ENCODE measurements around the gene KLF16.
A peak's percentile ranks its signal among the peaks of the same experiment; 100 is the strongest.

The KLF16 gene

DNA sequence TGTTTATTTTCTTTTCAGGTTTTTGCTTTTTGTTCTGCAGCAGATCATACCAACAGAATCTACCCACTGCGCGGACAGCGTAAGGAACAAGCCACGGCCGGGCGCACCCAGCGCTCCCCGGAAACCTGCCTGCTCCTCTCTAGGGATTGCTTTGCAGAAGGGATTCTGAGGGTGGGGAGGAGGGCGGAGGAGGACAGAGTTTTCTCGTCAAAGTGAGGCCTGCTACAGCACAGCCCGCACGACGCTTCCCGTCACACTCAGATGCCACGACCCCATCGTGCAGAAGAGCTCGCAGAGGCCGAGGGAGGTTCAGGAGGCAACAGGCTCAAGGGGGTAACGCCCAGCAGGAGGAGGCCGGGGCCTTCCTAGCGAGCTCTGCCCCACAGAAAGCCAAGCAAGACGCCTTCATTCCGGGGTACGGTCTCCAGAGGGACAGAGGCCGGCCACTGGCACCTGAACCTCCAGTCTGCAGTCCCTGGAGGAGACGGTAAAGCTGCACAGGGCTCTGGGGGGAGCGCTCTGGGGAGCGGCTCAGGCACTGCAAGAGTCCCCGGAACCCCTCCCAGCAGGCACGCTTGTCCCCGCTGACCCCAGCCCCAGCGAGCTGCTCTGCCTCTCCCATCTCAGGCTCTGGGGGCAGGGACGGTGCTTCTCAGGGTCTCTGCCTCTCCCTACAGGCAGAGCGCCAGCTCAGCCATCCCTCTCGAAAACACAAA, 22.0 kb downstream of the KLF16 start:
- no peak for DNase-seq (ENCODE audit: low read depth)

- no peak for DNase-seq (ENCODE audit: low read depth)
Measured at GRCh38 chr19:1840541-1841115, 22.8 kb downstream of the KLF16 start.

DNA sequence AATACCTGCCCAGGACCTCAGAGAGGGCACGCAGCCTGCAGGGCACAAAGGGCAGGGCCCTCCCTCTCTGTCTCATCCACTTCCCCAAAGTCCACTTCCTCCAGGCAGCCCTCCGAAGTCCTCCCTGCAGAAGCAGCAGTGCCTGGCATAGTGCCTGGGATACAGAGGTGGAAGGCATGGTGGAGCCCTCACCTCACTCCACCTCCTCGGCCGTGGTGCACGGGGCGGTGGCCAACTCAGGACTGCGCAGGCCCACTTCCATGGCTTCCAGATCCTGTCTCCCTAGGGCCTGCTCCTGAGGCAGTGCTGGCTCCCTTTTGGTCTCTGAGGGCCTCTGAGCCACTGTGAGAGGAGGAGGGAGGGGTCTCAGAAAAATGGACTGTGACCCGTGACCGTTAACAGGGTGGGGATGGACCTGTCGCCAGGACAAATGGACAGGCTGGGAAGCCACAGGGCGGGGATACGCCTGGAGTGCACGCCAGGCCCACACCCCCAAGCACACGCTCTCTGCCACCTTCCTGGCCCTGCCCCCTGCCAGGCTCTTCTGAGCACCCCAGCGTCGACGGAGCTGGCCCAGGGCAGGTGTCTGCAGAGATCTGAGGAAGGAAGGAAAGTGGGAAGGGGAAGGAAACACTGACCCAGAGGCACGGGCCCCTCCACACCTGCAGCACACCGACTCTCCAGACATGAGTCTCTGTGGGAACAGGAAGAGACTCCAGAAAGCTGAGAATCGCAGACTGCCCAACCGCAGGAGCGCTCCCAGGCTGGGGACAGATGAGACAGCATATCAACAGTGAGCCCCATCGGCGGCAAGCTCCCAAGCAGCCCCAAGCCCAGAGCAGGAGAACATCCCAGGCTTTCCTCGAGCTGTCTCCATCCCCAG, 23.5 kb downstream of the KLF16 start:
- no peak for DNase-seq (ENCODE audit: low read depth)

- DNase-seq (ENCODE audit: low read depth): peak; percentile 36
Measured at GRCh38 chr19:1837625-1838105, 25.7 kb downstream of the KLF16 start.

GRCh38 chr19:1837222-1837565, 26.2 kb downstream of the KLF16 start:
- DNase-seq (ENCODE audit: low read depth): no peak

GRCh38 chr19:1836458-1837221, 26.7 kb downstream of the KLF16 start:
- no peak for DNase-seq (ENCODE audit: low read depth)

DNA sequence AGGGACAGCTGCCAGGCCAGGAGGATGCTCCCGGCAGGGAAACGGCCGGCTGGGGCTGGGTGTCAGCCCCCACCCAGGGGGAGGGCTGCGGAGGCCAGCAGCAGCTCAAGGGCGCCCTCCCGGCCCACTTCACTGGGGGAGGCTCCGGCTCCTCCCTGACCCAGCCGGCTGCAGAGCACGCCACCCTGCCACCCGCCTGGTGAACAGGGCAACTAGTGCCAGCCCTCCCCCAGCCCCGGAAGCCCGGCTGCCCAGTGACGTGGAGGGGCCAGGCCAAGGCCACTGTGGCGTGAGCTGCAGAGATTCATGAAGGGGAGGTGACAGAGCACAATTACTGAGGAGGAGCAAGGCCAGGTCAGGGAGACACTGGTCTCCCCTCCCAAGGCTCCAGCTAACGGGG, 29.8 kb downstream of the KLF16 start:
- no peak for DNase-seq (ENCODE audit: low read depth)

GRCh38 chr19:1832046-1832663, 31.2 kb downstream of the KLF16 start:
- DNase-seq (ENCODE audit: low read depth): no peak

DNA sequence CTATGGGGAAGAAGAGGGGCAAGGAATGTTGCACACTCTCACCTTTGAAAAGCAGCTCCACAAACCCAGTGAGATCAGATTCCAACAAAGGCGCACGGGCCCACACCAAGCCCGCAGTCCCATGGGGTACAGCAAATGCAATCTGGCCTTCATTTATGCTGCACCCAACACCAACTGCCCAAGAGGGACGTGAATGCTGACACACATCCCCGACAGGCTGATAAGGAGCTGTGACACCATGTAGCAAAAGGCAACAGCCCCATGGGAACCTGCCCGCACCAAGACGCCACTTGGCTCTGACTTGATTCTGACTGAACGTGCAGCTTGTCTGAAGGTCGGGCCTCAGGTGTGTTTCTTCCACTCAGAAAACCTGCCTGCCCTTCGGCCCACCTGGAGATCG, 32.4 kb downstream of the KLF16 start:
- no peak for DNase-seq (ENCODE audit: low read depth)

DNA sequence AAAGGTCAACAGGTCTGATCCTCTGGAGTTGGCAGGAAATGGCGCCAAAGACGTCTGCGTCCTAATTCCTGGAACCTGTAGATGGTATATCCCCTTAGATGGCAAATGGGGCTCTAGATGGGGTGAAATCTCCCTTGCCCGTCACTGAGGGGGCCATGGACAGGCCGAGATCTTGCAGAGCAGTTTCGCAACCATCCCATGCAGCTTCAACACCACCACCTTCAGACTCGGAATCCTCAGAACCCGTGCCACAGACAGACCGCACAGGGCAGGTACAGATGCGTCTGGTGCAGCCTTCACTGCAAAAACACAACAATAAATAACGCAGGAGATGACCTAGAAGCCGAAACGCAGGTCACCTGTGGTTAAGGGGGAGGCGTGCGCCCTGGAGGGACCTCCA, 32.8 kb downstream of the KLF16 start:
- no peak for DNase-seq (ENCODE audit: low read depth)

- DNase-seq (ENCODE audit: low read depth): no peak
Measured at GRCh38 chr19:1829958-1830357, 33.4 kb downstream of the KLF16 start.

DNA sequence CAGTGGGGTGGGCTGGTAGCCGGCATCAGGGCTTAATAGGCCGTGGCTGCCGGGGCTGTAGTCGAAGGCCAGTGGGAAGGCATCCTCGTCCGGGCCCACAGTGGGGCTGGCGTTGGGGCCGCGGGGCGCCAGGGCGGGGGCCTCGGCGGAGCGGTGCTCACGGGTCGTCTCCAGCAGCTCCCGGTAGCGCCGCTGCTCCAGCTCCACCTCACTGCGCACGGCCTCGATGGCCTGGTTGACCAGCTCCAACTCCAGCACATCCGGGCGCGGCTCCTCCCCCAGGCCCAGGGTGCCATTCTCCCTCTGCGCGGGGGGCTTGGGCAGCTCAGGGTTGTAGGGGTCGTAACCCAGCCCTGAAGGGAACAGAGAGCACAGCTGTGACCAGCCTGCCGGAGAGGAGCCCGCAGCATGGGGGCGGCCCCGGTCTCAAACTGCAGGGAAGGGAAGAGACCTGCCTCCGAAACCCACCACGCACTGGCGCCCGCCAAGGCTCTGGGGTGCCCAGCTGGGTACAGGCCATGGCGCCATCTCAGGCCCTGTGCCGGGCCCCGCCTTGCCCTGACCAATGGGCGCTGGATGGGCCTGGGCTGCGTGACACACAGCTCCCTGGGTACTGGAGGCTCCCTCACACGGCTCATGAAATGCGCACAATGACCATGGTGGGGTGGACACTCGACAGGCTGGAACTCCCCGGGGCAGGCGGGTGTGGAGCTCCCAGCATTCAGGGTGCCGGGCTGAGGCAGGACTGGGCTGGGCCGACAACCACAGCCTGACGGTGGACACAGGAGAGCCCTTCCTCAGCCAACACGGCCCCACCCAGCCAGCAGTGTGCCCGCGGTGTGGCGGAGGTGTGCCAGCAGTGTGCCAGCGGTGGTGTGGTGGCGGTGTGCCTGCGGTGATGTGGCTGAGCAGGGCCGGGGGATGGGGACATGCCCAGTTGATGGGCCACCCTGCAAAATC, 34.8 kb downstream of the KLF16 start:
- DNase-seq (ENCODE audit: low read depth): no peak

- no peak for DNase-seq (ENCODE audit: low read depth)
Measured at GRCh38 chr19:1827566-1828278, 35.7 kb downstream of the KLF16 start.

GRCh38 chr19:1826557-1827521, 36.5 kb downstream of the KLF16 start:
- DNase-seq (ENCODE audit: low read depth): no peak

DNA sequence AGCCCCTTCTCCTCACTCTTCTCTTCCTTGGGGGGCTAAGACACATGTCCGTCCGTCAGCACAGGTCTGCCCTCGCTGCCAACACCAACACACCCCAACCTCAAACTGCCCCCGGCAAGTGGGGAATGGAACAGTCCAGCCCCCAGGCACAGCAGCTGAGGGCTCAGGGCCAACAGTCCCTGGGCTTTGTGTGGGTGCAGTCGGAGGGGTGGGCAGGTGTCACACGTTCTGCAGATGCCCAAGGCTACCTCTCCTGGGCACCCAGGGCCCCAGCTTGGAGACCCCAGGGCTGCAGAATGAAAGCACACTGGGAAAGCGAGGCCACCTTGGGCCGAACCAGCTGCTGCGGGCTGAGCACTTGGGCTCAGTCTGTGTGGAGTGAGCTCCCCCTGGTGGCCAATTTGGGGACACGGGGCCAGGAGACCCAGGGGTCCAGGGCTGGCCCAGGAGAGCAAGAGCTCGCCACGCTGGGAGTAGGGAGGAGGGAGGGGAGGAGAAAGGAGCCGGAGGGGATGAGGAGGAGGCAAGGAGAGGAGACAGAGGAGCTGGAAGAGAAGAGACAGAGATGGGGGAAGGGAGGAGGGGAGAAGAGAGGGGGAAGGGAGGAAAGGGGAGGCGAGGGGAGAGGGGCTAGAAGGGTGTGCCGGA, 37.3 kb downstream of the KLF16 start:
- DNase-seq (ENCODE audit: low read depth): peak; percentile 64

DNA sequence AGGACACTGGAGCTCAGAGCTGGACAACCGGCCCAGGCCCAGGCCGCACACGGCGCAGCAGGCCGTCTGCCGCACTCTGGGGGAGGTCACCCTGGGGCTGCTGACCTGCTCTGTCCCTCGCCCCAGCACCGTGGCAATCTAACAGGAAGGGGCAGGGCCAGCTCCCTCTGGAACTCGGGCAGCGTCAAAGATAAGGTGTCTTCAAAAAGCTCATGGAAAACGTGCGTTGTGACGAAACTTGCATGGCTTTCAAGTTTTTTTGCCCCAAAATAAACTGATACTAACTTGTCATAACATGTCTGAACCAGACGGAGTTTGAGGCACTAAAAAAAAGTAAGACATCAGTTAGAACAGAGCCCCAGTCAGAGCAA, 39.1 kb downstream of the KLF16 start:
- no peak for DNase-seq (ENCODE audit: low read depth)

DNA sequence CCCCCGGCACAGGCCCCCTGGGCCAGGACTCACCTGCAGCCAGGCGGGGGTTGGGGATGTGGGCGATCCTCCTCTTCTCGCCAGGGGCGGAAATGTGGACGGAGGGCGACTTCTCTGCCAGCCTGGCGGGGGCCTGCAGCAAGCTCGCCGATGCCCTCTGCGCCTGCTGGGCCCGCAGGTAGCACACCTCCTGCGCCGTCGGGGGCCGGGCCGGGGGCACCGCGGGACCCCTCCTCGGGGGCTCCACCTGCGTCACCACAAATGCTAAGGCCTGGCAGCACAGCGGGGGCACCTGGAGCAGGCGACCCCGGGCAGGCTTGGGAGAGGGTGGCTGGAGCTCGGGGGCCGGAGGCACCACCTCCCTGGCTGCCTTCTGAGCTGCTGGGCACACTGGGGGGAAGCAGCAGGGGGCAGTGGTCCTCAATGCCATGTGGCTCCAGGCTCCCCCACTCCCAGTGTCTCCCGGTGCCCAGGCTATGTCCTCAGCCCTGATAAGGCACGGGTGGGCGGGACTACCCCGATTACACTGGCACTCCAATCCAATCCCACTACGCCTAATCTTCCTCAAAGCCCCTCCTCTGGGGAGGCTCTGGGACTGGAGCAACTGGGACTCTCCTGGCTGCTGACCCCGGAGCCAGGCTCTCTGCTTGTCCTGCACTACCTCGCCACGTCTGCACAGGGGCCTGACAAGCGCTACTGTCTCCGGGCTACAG, 39.7 kb downstream of the KLF16 start:
- no peak for DNase-seq (ENCODE audit: low read depth)

- no peak for DNase-seq (ENCODE audit: low read depth)
Measured at GRCh38 chr19:1823020-1823419, 40.4 kb downstream of the KLF16 start.

Data from stimulated activated CD8-positive, alpha-beta memory T cell treated with anti-CD3 and anti-CD28 coated beads, Interleukin-4, amount 100 ng/mL, for 24 hours (primary cell).